Measurements from ENCODE around the gene NOTO.

DNA sequence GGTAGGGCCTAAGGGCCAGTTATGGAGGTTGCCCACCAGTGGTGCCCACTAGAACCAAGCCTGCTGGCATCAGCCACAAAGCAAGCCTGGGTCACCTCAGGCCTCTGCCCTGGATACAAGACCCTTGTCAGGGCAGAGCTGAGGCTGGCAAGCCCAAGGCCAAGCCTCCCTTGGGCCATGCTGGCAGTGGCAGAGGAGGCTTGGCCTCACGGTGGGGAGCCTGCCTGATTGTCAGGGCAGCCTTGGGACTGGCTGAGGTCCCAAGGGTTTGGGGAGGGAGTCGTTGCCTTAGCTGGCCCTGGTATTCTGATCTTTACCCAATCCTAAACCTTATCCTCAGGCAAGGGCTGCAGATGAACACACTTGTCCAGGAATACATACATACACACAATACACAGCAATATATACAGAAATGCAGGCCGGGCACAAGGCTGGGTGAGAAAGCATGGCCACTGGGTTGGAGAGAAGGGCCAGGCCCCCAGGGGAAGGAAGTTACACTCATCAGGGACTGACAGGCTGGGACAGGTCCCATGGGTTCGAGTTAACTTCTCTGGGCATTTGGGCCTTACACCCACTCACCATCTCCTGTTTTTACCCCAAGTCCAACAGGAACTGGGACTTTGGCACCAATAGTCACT is 52.8 kb downstream of the NOTO start:
- TF ChIP-seq, protein P1, sequence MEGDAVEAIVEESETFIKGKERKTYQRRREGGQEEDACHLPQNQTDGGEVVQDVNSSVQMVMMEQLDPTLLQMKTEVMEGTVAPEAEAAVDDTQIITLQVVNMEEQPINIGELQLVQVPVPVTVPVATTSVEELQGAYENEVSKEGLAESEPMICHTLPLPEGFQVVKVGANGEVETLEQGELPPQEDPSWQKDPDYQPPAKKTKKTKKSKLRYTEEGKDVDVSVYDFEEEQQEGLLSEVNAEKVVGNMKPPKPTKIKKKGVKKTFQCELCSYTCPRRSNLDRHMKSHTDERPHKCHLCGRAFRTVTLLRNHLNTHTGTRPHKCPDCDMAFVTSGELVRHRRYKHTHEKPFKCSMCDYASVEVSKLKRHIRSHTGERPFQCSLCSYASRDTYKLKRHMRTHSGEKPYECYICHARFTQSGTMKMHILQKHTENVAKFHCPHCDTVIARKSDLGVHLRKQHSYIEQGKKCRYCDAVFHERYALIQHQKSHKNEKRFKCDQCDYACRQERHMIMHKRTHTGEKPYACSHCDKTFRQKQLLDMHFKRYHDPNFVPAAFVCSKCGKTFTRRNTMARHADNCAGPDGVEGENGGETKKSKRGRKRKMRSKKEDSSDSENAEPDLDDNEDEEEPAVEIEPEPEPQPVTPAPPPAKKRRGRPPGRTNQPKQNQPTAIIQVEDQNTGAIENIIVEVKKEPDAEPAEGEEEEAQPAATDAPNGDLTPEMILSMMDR (IDR thresholded peaks at IDR 0.05) = no peak
- no peak for TF ChIP-seq POLR2A (IDR thresholded peaks at IDR 0.05)

Data from right lobe of liver (tissue), 4 donors.